ENCODE measurements around the gene L1CAM. TPM values are rescaled to one million over a fixed set of nuclear protein-coding genes. Genes with fewer than 3 reads are reported as not detected.

Gene L1CAM
- polyA plus RNA-seq, 2 of the 4 experiments (the other 2 are of a cell fraction): 1.9 to 14.2 TPM

GRCh38 chrX:153867671-153868070, 18.3 kb downstream of the L1CAM start:
- ATAC-seq: no peak
- no peak for FAIRE-seq
- Histone ChIP-seq H3K27ac (no peak overlapping the region), H3K9me3 (no peaks in the 10 kb centered on the region), H3K4me3 (no peak overlapping the region), H3K4me2 (no peak overlapping the region), H3K4me1 (no peaks in the 10 kb centered on the region)
- ChIA-PET CTCF (interaction anchor here (1.0 kb wide), 1 partner anchor 31 kb away, joined by 3 read pairs; no protein-coding TSS in a partner anchor), POLR2A (no interaction called here)
- no peak for DNase-seq (ENCODE audit: low read depth in 1 of 2, low spot score in 1 of 2)
- 46% methylated on average over 5 of the region's 13 CpGs for WGBS (ENCODE audit: missing lambda C conversion rate)
- TF ChIP-seq BHLHE40 (IDR thresholded peaks at IDR 0.05; ENCODE audit: low read depth, low read length): no peak

- no peaks in the 10 kb centered on the region for H3K4me1 ChIP-seq
- H3K4me3 ChIP-seq: no peak overlapping the region
- WGBS (ENCODE audit: missing lambda C conversion rate): 41% methylated on average over 4 of the region's 9 CpGs
- no peak for FAIRE-seq
- ChIA-PET CTCF (interaction anchor here (1.0 kb wide), 1 partner anchor 31 kb away, joined by 3 read pairs; no protein-coding TSS in a partner anchor), POLR2A (no interaction called here)
- no peak for TF ChIP-seq NFE2L2 (conservative IDR thresholded peaks at IDR 0.05; ENCODE audit: low read length)
- no peak for TF ChIP-seq KDM1A (IDR thresholded peaks at IDR 0.05; ENCODE audit: low read depth)
- no peak for TF ChIP-seq JUNB (IDR thresholded peaks at IDR 0.05)
- no peak for TF ChIP-seq TFCP2L1 (CRISPR knock-in tag; IDR thresholded peaks at IDR 0.05)
- TF ChIP-seq ZNF302 (CRISPR knock-in tag; IDR thresholded peaks at IDR 0.05): no peak
- TF ChIP-seq MAX (IDR thresholded peaks at IDR 0.05): no peak
- no peak for TF ChIP-seq PBX3 (IDR thresholded peaks at IDR 0.05)
- no peak for TF ChIP-seq MYC (IDR thresholded peaks at IDR 0.05; ENCODE audit: borderline replicate concordance, low read length)
- TF ChIP-seq CTCF (IDR thresholded peaks at IDR 0.05): no peak
- TF ChIP-seq RNF2 (IDR thresholded peaks at IDR 0.05; ENCODE audit: borderline replicate concordance, low read depth): no peak
- TF ChIP-seq HDAC2 (IDR thresholded peaks at IDR 0.05): no peak
- no peak for TF ChIP-seq JUN (IDR thresholded peaks at IDR 0.05)
- TF ChIP-seq MAZ (IDR thresholded peaks at IDR 0.05; ENCODE audit: borderline replicate concordance, low read depth, low read length): no peak
- no peak for TF ChIP-seq MAFK (IDR thresholded peaks at IDR 0.05; ENCODE audit: partially characterized antibody)
- no peak for TF ChIP-seq TP53 (CRISPR knock-in tag; IDR thresholded peaks at IDR 0.05)
- TF ChIP-seq FOSL2 (IDR thresholded peaks at IDR 0.05): no peak
- TF ChIP-seq FOSL2 (CRISPR knock-in tag; IDR thresholded peaks at IDR 0.05): no peak
- TF ChIP-seq BHLHE40 (IDR thresholded peaks at IDR 0.05; ENCODE audit: low read depth, low read length): no peak
- H3K27ac ChIP-seq: no peak overlapping the region
- no peaks in the 10 kb centered on the region for H3K9me3 ChIP-seq
- DNase-seq (ENCODE audit: low read depth in 1 of 2, low spot score in 1 of 2): no peak
- no peak for ATAC-seq
- H3K4me2 ChIP-seq: no peak overlapping the region
Observed at GRCh38 chrX:153867139-153867538, 18.8 kb downstream of the L1CAM start.

GRCh38 chrX:153866302-153867019, 19.5 kb downstream of the L1CAM start:
- H3K27ac ChIP-seq: no peak overlapping the region
- ChIA-PET CTCF (interaction anchor here (1.0 kb wide), 1 partner anchor 30 kb away, joined by 3 read pairs; no protein-coding TSS in a partner anchor), POLR2A (no interaction called here)
- FAIRE-seq (no peak), DNase-seq (ENCODE audit: low read depth in 1 of 2, low spot score in 1 of 2) (no peak), ATAC-seq (no peak)
- 62% methylated on average over 18 of the region's 22 CpGs for WGBS (ENCODE audit: missing lambda C conversion rate)
- no peaks in the 10 kb centered on the region for H3K9me3 ChIP-seq
- no peaks in the 10 kb centered on the region for H3K4me1 ChIP-seq
- no peak overlapping the region for H3K4me2 ChIP-seq
- H3K4me3 ChIP-seq: no peak overlapping the region
- no peak for TF ChIP-seq CHD4 (IDR thresholded peaks at IDR 0.05; ENCODE audit: borderline replicate concordance)
- TF ChIP-seq BHLHE40 (IDR thresholded peaks at IDR 0.05; ENCODE audit: low read depth, low read length): no peak
- TF ChIP-seq MAFK (IDR thresholded peaks at IDR 0.05; ENCODE audit: partially characterized antibody): no peak
- no peak for TF ChIP-seq REST (IDR thresholded peaks at IDR 0.05)
- TF ChIP-seq ZNF302 (CRISPR knock-in tag; IDR thresholded peaks at IDR 0.05): no peak
- no peak for TF ChIP-seq CEBPB (IDR thresholded peaks at IDR 0.05)
- TF ChIP-seq NFE2L2 (conservative IDR thresholded peaks at IDR 0.05; ENCODE audit: low read length): no peak
- TF ChIP-seq MAZ (IDR thresholded peaks at IDR 0.05; ENCODE audit: borderline replicate concordance, low read depth, low read length): no peak
- TF ChIP-seq E2F6 (IDR thresholded peaks at IDR 0.05; ENCODE audit: borderline replicate concordance, low read depth): no peak
- TF ChIP-seq ZC3H11A (IDR thresholded peaks at IDR 0.05): no peak
- TF ChIP-seq CTCF (IDR thresholded peaks at IDR 0.05): no peak
- TF ChIP-seq RNF2 (IDR thresholded peaks at IDR 0.05; ENCODE audit: borderline replicate concordance, low read depth): no peak
